Renal cortical epithelial cell (primary cell): ENCODE results near the gene PMVK. TPM values are rescaled to one million over a fixed set of nuclear protein-coding genes. Genes with fewer than 3 reads are reported as not detected.
"Not testable (repeated sequence)": the region's sequence is repeated elsewhere in the genome, so short reads cannot be mapped to it uniquely, and the experiment has no call there.

Source experiments
- DNase-seq: peaks from one replicate; pipeline ENCODE4 v3.0.0-alpha.2; 2011; ENCODE audit warnings: low read depth
- total RNA-seq: library from RNA; depleted of rRNA; stranded (reverse); fragments of >200 nt; gene quantifications from 2 replicates; pipeline ENCODE4 v1.2.3, GENCODE V29; 2014

The PMVK gene
- total RNA-seq = 4.0 and 8.8 TPM in 2 replicates

GRCh38 chr1:154936555-154937084 is at the start of gene PMVK:
PMVK (minus strand) TSS chr1:154936719; CDS start chr1:154936685, 34 bp downstream.
- DNase-seq = peak; percentile 80

DNA sequence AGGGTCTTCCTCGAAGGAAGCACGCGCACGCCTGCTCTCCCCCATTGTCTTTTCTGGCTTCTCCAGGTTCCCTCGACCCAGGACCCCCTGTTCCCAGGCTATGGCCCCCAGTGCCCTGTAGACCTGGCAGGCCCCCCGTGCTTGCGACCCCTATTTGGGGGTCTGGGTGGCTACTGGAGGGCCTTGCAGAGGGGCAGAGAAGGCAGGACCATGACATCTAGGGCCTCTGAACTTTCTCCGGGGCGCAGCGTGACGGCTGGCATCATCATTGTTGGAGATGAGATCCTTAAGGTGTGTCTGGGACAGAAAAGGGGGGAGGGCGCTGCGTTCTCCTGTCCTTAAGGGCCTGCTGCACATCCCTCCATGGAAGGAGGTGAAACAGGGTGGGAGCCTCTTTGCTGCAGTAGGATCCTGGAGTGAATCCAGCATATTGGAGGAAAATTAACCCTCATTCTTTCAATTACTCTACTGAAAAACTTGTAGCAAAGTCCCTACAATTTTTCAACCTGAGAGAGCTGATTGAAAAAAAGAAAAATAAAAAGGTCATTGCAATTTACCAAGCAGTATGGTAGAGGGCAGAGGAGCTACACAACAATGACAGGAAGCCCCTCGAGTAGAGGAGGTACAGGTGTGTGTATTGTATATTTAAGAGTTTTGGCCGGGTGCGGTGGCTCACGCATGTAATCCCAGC is 47.4 kb upstream of the PMVK start:
- no peak for DNase-seq

DNA sequence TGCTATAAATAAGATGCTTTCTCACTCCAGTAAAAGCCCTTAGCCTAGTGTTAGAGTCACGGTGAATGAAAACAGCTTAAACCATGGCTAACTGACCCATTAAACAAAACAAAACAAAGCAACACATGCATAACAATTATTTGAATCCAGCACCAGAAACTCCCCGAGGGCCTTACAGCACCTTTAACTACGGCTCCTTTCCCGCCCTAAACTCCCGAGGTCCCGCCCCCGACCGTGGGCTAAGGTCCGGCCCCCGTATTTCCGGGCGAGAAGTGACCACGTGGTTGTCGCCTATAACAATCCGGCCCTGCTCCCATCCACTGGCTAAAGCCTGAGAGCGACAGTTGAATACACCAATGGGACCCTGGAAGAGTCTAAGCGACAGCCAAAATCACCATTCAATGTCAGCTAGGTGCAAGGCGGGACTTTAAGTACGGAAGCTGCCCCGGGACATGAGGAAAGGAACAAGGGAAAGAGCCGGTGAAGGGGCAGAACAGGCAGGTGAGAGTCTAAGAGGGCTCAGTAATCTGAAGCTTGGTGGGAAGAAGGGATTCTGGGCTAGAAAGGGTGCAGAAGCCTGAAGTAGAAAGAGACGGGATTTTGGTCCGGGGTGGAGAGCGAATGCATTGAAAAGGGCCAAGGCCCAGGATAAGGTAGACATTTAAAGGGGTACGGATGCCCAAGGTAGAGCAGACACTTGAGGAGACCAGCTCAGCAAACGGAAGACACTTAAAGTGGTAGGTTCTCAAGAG is 46.6 kb upstream of the PMVK start, which contains the start of gene FLAD1:
Gene FLAD1 (plus strand): TSS at position 448 of the 752 bp plus-strand sequence. CDS start 351 bp downstream, outside the sequence.
- DNase-seq = peak; percentile 100

- DNase-seq = no peak
Observed at GRCh38 chr1:154982341-154982740, 45.8 kb upstream of the PMVK start.

DNA sequence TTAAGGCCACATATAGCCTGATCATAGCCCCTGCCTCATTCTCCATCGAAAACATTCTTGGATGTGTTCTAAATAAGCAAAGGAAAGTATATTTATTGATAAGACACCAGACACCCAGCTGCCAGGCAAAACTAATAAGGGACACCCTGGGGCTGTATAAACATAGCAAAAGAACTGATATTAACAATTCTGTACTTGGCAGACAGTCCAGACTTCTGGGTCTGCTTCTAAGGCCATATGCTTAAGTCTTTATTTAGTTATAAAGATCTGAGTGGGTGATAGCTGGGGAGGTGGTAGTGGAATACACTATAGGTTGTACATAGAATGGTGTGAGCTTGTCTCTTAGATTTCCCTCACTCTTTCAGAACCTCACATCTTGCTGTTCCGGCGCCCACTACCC is 41.8 kb upstream of the PMVK start:
- DNase-seq = no peak

DNA sequence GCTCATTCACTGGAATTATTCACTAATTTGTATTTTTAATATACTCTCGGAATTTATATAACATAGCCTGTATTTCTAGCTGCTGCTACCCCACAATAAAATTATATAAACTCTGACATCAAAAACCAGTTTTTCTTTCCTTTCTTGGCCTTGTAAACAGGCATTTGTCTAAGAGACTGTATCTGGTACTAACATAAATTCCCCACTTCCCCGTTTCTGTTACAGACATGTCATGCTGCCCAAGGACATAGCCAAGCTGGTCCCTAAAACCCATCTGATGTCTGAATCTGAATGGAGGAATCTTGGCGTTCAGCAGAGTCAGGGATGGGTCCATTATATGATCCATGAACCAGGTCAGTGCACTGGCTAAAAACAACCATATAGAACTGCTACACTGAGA is 41.2 kb upstream of the PMVK start:
- not testable (repeated sequence) for DNase-seq

- peak; percentile 46 for DNase-seq
Observed at GRCh38 chr1:154975409-154976059, 39.0 kb upstream of the PMVK start.

GRCh38 chr1:154974808-154975408 is 38.4 kb upstream of the PMVK start:
- peak; percentile 92 for DNase-seq

DNA sequence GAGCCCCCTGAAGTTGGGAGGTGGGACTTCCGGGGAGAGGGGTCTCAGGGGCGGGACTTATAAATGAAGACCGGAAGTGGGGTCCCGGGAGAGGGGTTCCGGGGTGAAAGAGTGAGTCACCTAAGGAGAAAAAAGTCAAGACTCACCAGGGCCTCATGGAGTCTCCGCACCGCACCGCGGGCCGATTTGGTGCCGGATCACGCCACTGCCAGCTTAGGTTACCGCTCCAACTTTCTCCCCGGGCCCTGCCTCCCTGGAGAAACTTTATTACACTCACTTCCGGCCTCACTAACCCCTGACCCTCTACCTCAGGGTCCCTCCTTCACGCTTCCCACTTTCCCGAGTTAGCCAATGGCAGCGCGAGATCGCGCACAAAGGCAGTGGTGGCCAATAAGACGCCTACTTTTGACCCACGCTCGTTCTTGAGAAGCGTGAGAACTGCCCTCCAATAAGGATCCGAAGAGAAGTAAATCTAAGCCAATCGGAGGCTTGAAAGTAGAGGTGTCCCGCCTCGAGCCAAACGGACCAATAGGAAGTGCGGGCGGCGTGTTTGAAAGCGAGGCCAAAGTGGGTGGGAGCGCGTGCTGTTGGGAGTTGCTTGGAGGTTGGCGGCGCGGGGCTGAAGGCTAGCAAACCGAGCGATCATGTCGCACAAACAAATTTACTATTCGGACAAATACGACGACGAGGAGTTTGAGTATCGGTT is 37.7 kb upstream of the PMVK start, which contains the start of gene CKS1B:
Gene CKS1B (plus strand): TSS at position 580 of the 706 bp plus-strand sequence. CDS start 65 bp downstream, at position 645.
- DNase-seq = peak; percentile 100

- peak; percentile 94 for DNase-seq
Observed at GRCh38 chr1:154973344-154974101, 37.0 kb upstream of the PMVK start.

- peak; percentile 96 for DNase-seq
Observed at GRCh38 chr1:154972517-154973343, 36.2 kb upstream of the PMVK start.

GRCh38 chr1:154972213-154972516 is 35.6 kb upstream of the PMVK start:
- no peak for DNase-seq

GRCh38 chr1:154971341-154971998 is 35.0 kb upstream of the PMVK start:
- peak; percentile 49 for DNase-seq

- DNase-seq = peak; percentile 77
Observed at GRCh38 chr1:154970631-154971340, 34.3 kb upstream of the PMVK start, which contains the start of gene SHC1. SHC1 (minus strand) TSS chr1:154970747; CDS start chr1:154970526, 221 bp downstream.

- no peak for DNase-seq
Observed at GRCh38 chr1:154969860-154970452, 33.4 kb upstream of the PMVK start.

DNA sequence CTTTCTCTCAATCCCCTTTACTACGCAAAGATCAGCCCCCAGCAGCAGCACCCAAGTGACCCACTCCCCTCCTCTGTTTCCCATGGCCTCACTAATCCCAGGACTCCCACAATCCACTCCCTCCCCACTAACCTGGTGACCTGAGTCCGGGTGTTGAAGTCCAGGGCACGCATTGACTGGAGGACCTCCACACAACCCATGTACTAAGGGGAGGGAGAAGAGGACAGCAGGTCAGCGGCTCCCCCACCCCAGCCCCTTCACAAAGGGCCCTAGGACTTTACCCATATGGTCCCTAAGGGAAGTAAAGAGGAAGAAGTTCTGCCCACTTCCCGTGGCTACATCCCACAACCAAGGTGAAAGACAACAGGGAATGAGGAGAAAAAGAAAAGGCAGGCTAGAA is 32.7 kb upstream of the PMVK start:
- no peak for DNase-seq

GRCh38 chr1:154968731-154969130 is 32.2 kb upstream of the PMVK start:
- no peak for DNase-seq
